GM23338 (cell line): ENCODE measurements around the gene CDC42BPB. TPM values are rescaled to one million over a fixed set of nuclear protein-coding genes. Genes with fewer than 3 reads are reported as not detected.

Experiments
- ATAC-seq: fragments of 200-7000 bp; cut with Tn5 transposase; 3 replicates; pipeline ENCODE4 v1.9.1; 2020
- DNase-seq: peaks from one replicate; pipeline ENCODE4 v3.0.0-alpha.2; 2015; ENCODE audit warnings: low spot score
- H2AFZ ChIP-seq: fragments of 200-600 bp; sonication (generic); 2 replicates; pipeline ENCODE4 v1.8.0; 2016; ENCODE audit warnings: antibody characterized with exemption, mild to moderate bottlenecking, moderate library complexity
- H3F3A ChIP-seq: fragments of 200-600 bp; sonication (generic); replicated peaks from 2 replicates; pipeline ENCODE4 v1.8.0; 2017; ENCODE audit warnings: antibody characterized with exemption, mixed run types, low read depth
- H3K27ac ChIP-seq: fragments of 200-600 bp; sonication (generic); 2 replicates; pipeline ENCODE4 v1.6.1; 2016; ENCODE audit warnings: low read depth
- H3K27me3 ChIP-seq: fragments of 200-600 bp; sonication (generic); 2 replicates; pipeline ENCODE4 v1.8.0; 2016; ENCODE audit warnings: mild to moderate bottlenecking, mixed run types, moderate library complexity; ENCODE audit not compliant: insufficient read depth
- H3K36me3 ChIP-seq: fragments of 200-600 bp; sonication (generic); 2 replicates; pipeline ENCODE4 v1.8.0; 2016; ENCODE audit warnings: mild to moderate bottlenecking; ENCODE audit not compliant: insufficient read depth
- H3K4me1 ChIP-seq: fragments of 200-600 bp; sonication (generic); 2 replicates; pipeline ENCODE4 v1.8.0; 2016; ENCODE audit warnings: mild to moderate bottlenecking, moderate library complexity; ENCODE audit not compliant: insufficient read depth
- H3K4me2 ChIP-seq: fragments of 200-600 bp; sonication (generic); 2 replicates; pipeline ENCODE4 v1.7.1; 2017; ENCODE audit warnings: mixed run types
- H3K4me3 ChIP-seq: fragments of 200-600 bp; sonication (generic); 2 replicates; pipeline ENCODE4 v1.6.1; 2016; ENCODE audit warnings: mixed run types
- H3K79me2 ChIP-seq: fragments of 200-600 bp; sonication (generic); replicated peaks from 2 replicates; pipeline ENCODE4 v1.8.0; 2017; ENCODE audit warnings: mild to moderate bottlenecking; ENCODE audit not compliant: insufficient read depth
- H3K9me2 ChIP-seq: fragments of 200-600 bp; sonication (generic); 2 replicates; pipeline ENCODE4 v1.8.0; 2017; ENCODE audit not compliant: insufficient read depth
- H4K20me1 ChIP-seq: fragments of 200-600 bp; sonication (generic); replicated peaks from 2 replicates; pipeline ENCODE4 v1.8.0; 2017; ENCODE audit warnings: mild to moderate bottlenecking; ENCODE audit not compliant: insufficient read depth
- H3K27ac Mint-ChIP-seq: 2 replicates; pipeline ENCODE4 v1.8.0; 2020; ENCODE audit warnings: inconsistent platforms, mild to moderate bottlenecking, moderate library complexity, mixed read lengths
- H3K27me3 Mint-ChIP-seq: 3 replicates; pipeline ENCODE4 v1.8.0; 2022; ENCODE audit warnings: low read depth, mild to moderate bottlenecking, moderate library complexity, mixed read lengths, inconsistent platforms; ENCODE audit not compliant: insufficient read depth, poor library complexity
- H3K36me3 Mint-ChIP-seq: 3 replicates; pipeline ENCODE4 v1.8.0; 2021; ENCODE audit warnings: low read depth, mild to moderate bottlenecking, inconsistent platforms, moderate library complexity, mixed read lengths
- H3K4me1 Mint-ChIP-seq: 3 replicates; pipeline ENCODE4 v1.8.0; 2020; ENCODE audit warnings: mild to moderate bottlenecking, inconsistent platforms, mixed read lengths
- H3K4me3 Mint-ChIP-seq: 3 replicates; pipeline ENCODE4 v1.8.0; 2021; ENCODE audit warnings: moderate library complexity, mild to moderate bottlenecking, inconsistent platforms, mixed read lengths
- H3K9me3 Mint-ChIP-seq: 3 replicates; pipeline ENCODE4 v1.8.0; 2020; ENCODE audit warnings: moderate library complexity, mild to moderate bottlenecking, inconsistent platforms, mixed read lengths
- CTCF ChIP-seq, 2 experiments: fragments of 200-600 bp in 1 of 2; sonication (generic) in 1 of 2; conservative IDR thresholded peaks; 2 replicates each; pipeline versions ENCODE4 v1.5.1 to v1.6.1; 2016 to 2017; ENCODE audit warnings: antibody characterized with exemption in 2 of 2, low read depth in 2 of 2, mild to moderate bottlenecking in 2 of 2, moderate library complexity in 1 of 2
- ETS1 ChIP-seq: IDR thresholded peaks from 2 replicates; pipeline ENCODE4 v1.6.1; 2016; ENCODE audit warnings: antibody characterized with exemption
- EZH2phosphoT487 ChIP-seq: fragments of 200-600 bp; sonication (generic); IDR thresholded peaks from one replicate; pipeline ENCODE4 v1.8.1; 2018; ENCODE audit warnings: antibody characterized with exemption; ENCODE audit not compliant: unreplicated experiment
- JUNB ChIP-seq: IDR thresholded peaks from one replicate; pipeline ENCODE4 v1.6.1; 2016; ENCODE audit warnings: antibody characterized with exemption; ENCODE audit not compliant: unreplicated experiment
- STAT1 ChIP-seq: IDR thresholded peaks from one replicate; pipeline ENCODE4 v1.6.1; 2016; ENCODE audit warnings: antibody characterized with exemption; ENCODE audit not compliant: unreplicated experiment
- ZNF114 ChIP-seq: fragments of 250-450 bp; sonication (Bioruptor Pico); IDR thresholded peaks from 2 replicates; pipeline ENCODE4 v1.5.0; 2020; ENCODE audit warnings: mild to moderate bottlenecking, moderate library complexity
- polyA plus RNA-seq: library from polyadenylated mRNA; unstranded; fragments of >200 nt; fragmentation: Nextera tagmentation; extraction: Ambion mirVana; gene quantifications from 2 replicates; pipeline ENCODE4 v1.2.1, GENCODE V29; 2016
- total RNA-seq: library from RNA; depleted of rRNA; stranded (reverse); fragments of >200 nt; shearing (Covaris generic); gene quantifications from 2 replicates; pipeline ENCODE4 v1.2.3, GENCODE V29; 2014

CDC42BPB gene
- total and polyA plus RNA-seq, 2 experiments from 2014 or later, result 12.3 to 127 TPM

DNA sequence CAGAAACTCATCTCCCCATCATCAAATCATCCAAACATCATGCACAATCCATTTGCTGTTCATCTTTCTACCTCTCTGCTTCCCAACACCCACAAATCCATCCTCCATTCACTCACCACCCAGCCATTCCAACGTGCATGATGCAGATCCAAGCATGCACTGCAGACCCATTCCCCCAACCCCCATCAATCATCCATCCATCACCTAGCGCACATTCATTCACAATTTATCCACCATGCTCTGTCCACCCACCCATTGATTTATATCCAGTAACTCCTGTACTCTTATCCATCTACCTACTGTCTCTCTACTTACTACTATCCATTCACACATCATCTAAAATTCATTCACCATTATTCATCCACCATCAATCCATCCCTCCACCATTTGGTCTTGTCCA lies 138.9 kb downstream of the CDC42BPB start:
- H3F3A ChIP-seq, result 0 out of 2 replicates have a peak, but pooled peaks cover 4% of the 10 kb centered on the region
- no peaks in the 10 kb centered on the region for H3K36me3 ChIP-seq
- DNase-seq (no peak), ATAC-seq (no peak)
- Mint-ChIP-seq H3K4me1 (no peaks in the 10 kb centered on the region), H3K36me3 (no peaks in the 10 kb centered on the region), H3K27ac (no peak overlapping the region), H3K27me3 (no peaks in the 10 kb centered on the region), H3K4me3 (no peak overlapping the region), H3K9me3 (no peaks in the 10 kb centered on the region; the same call in 2 of the 3 replicates)
- no peaks in the 10 kb centered on the region; the same call in 1 of the 2 replicates for H4K20me1 ChIP-seq
- no peaks in the 10 kb centered on the region for H3K4me1 ChIP-seq
- H3K79me2 ChIP-seq, result no peaks in the 10 kb centered on the region
- no peak for TF ChIP-seq ETS1
- peaks cover 13% of the 10 kb centered on the region for H3K9me2 ChIP-seq
- peaks cover 27% of the 10 kb centered on the region for H3K27me3 ChIP-seq
- H3K4me2 ChIP-seq, result no peak overlapping the region
- no peak overlapping the region for H3K4me3 ChIP-seq
- H3K27ac ChIP-seq, result no peak overlapping the region
- H2AFZ ChIP-seq, result no peak overlapping the region

DNA sequence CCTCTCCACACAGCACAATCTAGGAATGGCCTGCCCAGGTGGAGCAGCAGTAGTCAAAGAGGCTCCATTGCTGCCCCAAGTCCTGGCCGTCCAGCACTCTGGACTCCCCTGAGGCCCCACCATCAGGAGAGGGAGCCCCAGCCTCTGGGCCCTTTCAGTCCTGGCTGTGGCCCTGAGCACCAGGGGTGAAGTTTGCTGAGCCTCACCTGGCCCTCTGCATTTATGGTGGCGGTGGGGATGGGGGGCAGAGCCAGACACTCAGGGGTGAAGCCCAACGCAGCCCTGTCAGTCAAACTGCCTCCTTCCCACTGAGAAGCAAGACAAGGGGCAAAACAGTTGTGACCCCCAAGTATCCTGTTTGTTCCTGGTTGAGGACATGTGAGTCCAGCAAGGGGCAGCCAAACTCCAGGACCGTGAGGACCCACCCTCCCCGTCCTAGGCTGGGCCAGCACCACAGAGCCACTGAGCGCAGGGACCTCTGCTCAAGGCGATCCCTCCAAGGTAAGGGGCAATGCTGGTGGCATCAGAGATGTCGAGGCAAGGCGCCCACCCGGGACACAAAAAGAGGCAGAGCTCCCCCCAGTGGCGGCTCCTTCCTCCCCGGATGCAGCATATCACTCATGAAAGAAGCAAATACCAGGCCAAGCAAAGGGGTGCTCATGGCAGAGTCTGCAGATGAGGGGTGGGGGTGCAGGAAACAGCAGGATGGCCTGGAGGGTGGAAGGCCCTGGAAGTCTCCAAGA lies 139.7 kb downstream of the CDC42BPB start:
- no peaks in the 10 kb centered on the region for H3K36me3 Mint-ChIP-seq
- H2AFZ ChIP-seq, result no peak overlapping the region
- no peak overlapping the region for H3K27ac ChIP-seq
- H3K4me2 ChIP-seq, result no peak overlapping the region
- peaks cover 19% of the 10 kb centered on the region for H3K27me3 ChIP-seq
- no peaks in the 10 kb centered on the region for H3K4me1 Mint-ChIP-seq
- H3K79me2 ChIP-seq, result no peaks in the 10 kb centered on the region
- H3K27ac Mint-ChIP-seq, result no peak overlapping the region
- H3K36me3 ChIP-seq, result no peaks in the 10 kb centered on the region
- ATAC-seq (peak; percentile 74), DNase-seq (peak; percentile 88)
- no peak overlapping the region for H3K4me3 Mint-ChIP-seq
- no peaks in the 10 kb centered on the region; the same call in 2 of the 3 replicates for H3K9me3 Mint-ChIP-seq
- peaks cover 13% of the 10 kb centered on the region for H3K9me2 ChIP-seq
- no peaks in the 10 kb centered on the region; the same call in 1 of the 2 replicates for H4K20me1 ChIP-seq
- 0 out of 2 replicates have a peak, but pooled peaks cover 3% of the 10 kb centered on the region for H3F3A ChIP-seq
- peaks cover 2% of the 10 kb centered on the region for H3K27me3 Mint-ChIP-seq
- TF ChIP-seq JUNB, result no peak
- peak; percentile 83 to 94 for TF ChIP-seq CTCF (conservative IDR thresholded peaks at IDR 0.05; ENCODE audit: low read depth in 2 of 2)
- H3K4me3 ChIP-seq, result no peak overlapping the region
- H3K4me1 ChIP-seq, result no peaks in the 10 kb centered on the region

DNA sequence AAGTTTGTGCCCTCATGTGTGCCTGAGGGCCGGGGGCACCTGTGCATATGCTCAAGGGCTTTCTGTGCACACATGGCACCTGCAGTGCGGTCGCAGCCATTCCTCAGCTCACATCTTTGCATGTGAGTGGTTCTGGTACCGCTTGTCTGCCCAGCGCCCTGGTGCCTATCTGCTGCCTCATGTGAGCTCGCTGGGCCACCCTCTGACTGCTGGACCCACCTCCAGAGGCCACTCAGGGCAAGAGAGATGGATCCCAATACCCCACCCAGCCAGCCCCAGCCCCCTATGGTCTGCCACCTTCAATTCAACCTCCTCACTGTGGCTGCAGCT lies 140.3 kb downstream of the CDC42BPB start:
- Histone ChIP-seq H3F3A (no peaks in the 10 kb centered on the region), H3K4me1 (no peaks in the 10 kb centered on the region), H3K79me2 (no peaks in the 10 kb centered on the region), H3K27ac (no peak overlapping the region), H3K9me2 (peaks cover 13% of the 10 kb centered on the region), H3K27me3 (peaks cover 12% of the 10 kb centered on the region), H3K4me3 (no peak overlapping the region), H3K4me2 (no peak overlapping the region), H4K20me1 (no peaks in the 10 kb centered on the region; the same call in 1 of the 2 replicates), H3K36me3 (no peaks in the 10 kb centered on the region), H2AFZ (no peak overlapping the region)
- H3K27me3 Mint-ChIP-seq, result peaks cover 2% of the 10 kb centered on the region
- ATAC-seq, result no peak
- H3K4me3 Mint-ChIP-seq, result no peak overlapping the region
- H3K9me3 Mint-ChIP-seq, result no peaks in the 10 kb centered on the region; the same call in 2 of the 3 replicates
- H3K36me3 Mint-ChIP-seq, result no peaks in the 10 kb centered on the region
- no peak for DNase-seq
- H3K4me1 Mint-ChIP-seq, result no peaks in the 10 kb centered on the region
- H3K27ac Mint-ChIP-seq, result no peak overlapping the region
- no peak for TF ChIP-seq EZH2phosphoT487
- TF ChIP-seq STAT1, result no peak
- no peak for TF ChIP-seq ZNF114 (CRISPR knock-in tag)
- TF ChIP-seq ETS1, result no peak
- TF ChIP-seq JUNB, result no peak
